ENCODE data around the gene ETV4. TPM values are rescaled to one million over a fixed set of nuclear protein-coding genes. Genes with fewer than 3 reads are reported as not detected.

The ETV4 gene
- total RNA-seq, 1 donor from 2014 or later: not detected

DNA sequence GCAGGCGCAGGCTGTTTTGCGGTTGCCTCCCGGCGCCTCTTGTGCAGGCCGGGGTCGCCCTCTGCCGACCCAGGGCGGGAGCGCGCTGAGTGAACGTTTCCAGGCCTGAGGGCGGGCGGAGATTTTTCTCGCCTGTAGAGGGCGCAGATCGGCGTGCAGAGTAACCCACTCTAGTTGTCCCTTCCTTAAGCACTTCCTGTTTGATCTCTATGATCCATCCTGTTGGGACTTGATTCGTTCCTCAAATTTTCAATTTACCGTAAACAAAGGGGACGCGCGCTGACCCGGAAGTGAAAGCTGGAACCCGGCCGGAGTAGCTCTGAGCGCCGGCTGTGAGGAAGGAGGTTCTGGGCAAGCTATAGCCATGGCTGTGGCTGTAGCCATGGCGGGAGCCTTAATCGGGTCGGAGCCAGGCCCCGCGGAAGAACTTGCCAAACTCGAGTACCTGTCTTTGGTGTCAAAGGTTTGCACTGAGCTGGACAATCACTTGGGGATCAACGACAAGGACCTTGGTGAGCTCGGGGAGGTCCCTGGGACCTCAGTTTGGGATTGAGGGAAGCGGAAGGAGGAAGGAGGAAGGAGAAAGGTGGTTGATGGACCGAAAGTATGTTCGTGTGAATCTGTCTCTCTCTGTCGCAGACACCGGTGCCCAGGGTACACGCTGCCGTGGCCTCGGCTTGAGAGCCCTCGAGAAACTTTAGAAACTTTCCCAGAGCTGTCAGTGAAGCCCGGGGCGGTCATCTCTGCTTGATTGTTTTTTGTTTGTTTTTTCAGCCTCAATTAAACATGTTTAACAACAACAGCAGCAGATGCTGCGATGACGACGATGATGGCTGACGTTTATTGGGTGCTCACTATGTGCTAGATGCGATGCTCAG lies 62.2 kb downstream of the ETV4 start, which contains the start of gene DHX8:
Gene DHX8, plus strand, starts transcription at position 302 of the 878 bp plus-strand sequence. Its CDS starts 63 bp downstream, at position 365.
- DNase-seq: peak; percentile 97
- no peaks in the 10 kb centered on the region for H3K36me3 Mint-ChIP-seq (ENCODE audit: unreplicated experiment)
- H3K9me3 Mint-ChIP-seq (ENCODE audit: unreplicated experiment): peaks cover 4% of the 10 kb centered on the region
- peak within 1 kb of the TSS; percentile 100 for H3K4me3 Mint-ChIP-seq (ENCODE audit: unreplicated experiment)
- peak within 1 kb of the TSS; percentile 100 for H3K27ac Mint-ChIP-seq (ENCODE audit: unreplicated experiment)
- TF ChIP-seq, protein P1, sequence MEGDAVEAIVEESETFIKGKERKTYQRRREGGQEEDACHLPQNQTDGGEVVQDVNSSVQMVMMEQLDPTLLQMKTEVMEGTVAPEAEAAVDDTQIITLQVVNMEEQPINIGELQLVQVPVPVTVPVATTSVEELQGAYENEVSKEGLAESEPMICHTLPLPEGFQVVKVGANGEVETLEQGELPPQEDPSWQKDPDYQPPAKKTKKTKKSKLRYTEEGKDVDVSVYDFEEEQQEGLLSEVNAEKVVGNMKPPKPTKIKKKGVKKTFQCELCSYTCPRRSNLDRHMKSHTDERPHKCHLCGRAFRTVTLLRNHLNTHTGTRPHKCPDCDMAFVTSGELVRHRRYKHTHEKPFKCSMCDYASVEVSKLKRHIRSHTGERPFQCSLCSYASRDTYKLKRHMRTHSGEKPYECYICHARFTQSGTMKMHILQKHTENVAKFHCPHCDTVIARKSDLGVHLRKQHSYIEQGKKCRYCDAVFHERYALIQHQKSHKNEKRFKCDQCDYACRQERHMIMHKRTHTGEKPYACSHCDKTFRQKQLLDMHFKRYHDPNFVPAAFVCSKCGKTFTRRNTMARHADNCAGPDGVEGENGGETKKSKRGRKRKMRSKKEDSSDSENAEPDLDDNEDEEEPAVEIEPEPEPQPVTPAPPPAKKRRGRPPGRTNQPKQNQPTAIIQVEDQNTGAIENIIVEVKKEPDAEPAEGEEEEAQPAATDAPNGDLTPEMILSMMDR (IDR thresholded peaks at IDR 0.05; ENCODE audit: partially characterized antibody, unreplicated experiment): peak; percentile 98
- H3K4me1 Mint-ChIP-seq (ENCODE audit: low read depth, unreplicated experiment): peaks cover 24% of the 10 kb centered on the region
- H3K27me3 Mint-ChIP-seq (ENCODE audit: unreplicated experiment): peaks cover 7% of the 10 kb centered on the region

DNA sequence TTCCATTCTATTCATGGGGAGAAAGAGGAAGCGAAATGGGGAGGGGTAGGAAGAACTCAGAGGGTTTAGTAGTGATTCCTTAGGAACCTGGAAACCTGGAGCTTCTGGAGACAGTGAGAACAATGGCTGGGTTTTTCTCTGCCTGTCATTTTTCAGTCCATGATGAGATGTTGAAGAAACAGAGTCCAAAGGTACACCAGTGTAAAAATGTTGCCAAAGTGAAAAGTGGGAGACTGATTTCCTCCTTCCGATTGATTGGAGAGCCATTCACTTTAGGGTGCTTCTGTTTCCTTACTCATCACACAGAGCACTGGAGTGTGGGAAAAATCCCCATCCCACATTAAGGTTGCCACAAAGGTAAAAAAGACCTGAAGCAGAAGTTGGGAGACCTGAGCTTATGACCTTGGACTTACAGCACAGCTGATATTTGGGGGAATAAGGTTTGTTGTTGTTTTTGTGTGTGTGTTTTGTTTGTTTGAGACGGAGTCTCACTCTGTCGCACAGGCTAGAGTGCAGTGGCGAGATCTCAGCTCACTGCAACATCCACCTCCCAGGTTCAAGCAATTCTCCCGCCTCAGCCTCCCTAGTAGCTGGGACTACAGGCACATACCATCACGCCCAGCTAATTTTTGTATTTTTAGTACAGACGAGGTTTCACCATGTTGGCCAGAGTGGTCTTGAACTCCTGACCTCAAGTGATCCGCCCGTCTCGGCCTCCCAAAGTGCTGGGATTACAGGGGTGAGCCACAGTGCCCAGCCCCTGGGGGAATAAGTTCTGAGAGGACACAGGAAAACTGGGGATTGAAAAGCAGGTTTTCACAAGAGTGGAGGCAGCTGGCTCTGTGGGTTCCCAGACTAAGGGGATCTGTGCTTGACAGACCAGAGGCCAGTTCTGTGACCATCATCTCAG lies 63.8 kb downstream of the ETV4 start:
- Mint-ChIP-seq H3K27me3 (ENCODE audit: unreplicated experiment) (peaks cover 7% of the 10 kb centered on the region), H3K4me3 (ENCODE audit: unreplicated experiment) (no peak overlapping the region), H3K36me3 (ENCODE audit: unreplicated experiment) (no peaks in the 10 kb centered on the region), H3K9me3 (ENCODE audit: unreplicated experiment) (peaks cover 8% of the 10 kb centered on the region), H3K4me1 (ENCODE audit: low read depth, unreplicated experiment) (peaks cover 31% of the 10 kb centered on the region), H3K27ac (ENCODE audit: unreplicated experiment) (no peak overlapping the region)
- no peak for DNase-seq
- TF ChIP-seq, protein P1 (IDR thresholded peaks at IDR 0.05; ENCODE audit: partially characterized antibody, unreplicated experiment): no peak

DNA sequence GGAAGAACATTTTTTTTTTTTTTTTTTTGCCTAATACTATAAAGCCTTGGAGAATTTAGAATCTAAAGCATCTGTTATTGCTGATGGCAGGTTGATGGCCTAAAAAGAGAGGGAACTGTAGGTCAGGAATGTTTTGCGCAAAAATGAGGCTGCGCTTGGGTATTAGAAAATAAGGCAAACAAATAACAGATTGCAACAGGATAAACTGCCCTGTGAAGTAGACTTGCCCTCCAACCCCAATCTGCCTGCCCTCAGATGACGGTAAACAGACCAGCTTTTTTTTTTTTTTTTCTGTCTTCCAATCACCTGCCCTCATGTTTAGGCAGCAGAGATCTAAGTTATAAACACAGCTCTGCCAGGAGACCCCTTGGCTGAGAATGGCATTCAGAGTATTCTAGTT lies 66.2 kb downstream of the ETV4 start:
- Mint-ChIP-seq H3K4me3 (ENCODE audit: unreplicated experiment) (peak overlapping the region; percentile 51), H3K36me3 (ENCODE audit: unreplicated experiment) (no peaks in the 10 kb centered on the region), H3K27ac (ENCODE audit: unreplicated experiment) (no peak overlapping the region), H3K9me3 (ENCODE audit: unreplicated experiment) (peaks cover 8% of the 10 kb centered on the region), H3K4me1 (ENCODE audit: low read depth, unreplicated experiment) (peaks cover 27% of the 10 kb centered on the region), H3K27me3 (ENCODE audit: unreplicated experiment) (peaks cover 10% of the 10 kb centered on the region)
- DNase-seq: no peak
- TF ChIP-seq, protein P1 (IDR thresholded peaks at IDR 0.05; ENCODE audit: partially characterized antibody, unreplicated experiment): no peak

Other genes with a start within 250 kb of the ETV4 start
- 100 TPM for gene ARL4D, start 147.3 kb downstream of the ETV4 start, total RNA-seq (ENCODE audit: unreplicated experiment)
- 71.9 TPM for gene DHX8, start 62.4 kb downstream of the ETV4 start, total RNA-seq (ENCODE audit: unreplicated experiment)
- not detected for gene MEOX1, start 115.6 kb upstream of the ETV4 start, total RNA-seq (ENCODE audit: unreplicated experiment)
- gene SOST, start 212.5 kb upstream of the ETV4 start, total RNA-seq (ENCODE audit: unreplicated experiment): not detected
- gene DUSP3, start 232.6 kb upstream of the ETV4 start, total RNA-seq (ENCODE audit: unreplicated experiment): 54.6 TPM
- gene CFAP97D1, start 234.1 kb upstream of the ETV4 start, total RNA-seq (ENCODE audit: unreplicated experiment): not detected

Data from glutamatergic neuron (in vitro differentiated cells).